DND-41 (cell line): Measurements from ENCODE around the gene PCNA.

Experiments used
- ATAC-seq: fragments of 200-7000 bp; cut with Tn5 transposase; 3 replicates; pipeline ENCODE4 v1.9.1; 2021; ENCODE audit warnings: low read depth; ENCODE audit not compliant: insufficient read depth
- DNase-seq: peaks from one replicate; pipeline ENCODE4 v3.0.0-alpha.2; 2020
- H2AFZ ChIP-seq: 2 replicates; pipeline ENCODE4 v1.6.0; 2012; ENCODE audit warnings: low read depth, low read length
- H3K27ac ChIP-seq: 2 replicates; pipeline ENCODE4 v1.5.1; 2012; ENCODE audit warnings: low read length, inconsistent platforms
- H3K27me3 ChIP-seq: fragments of 200-600 bp; sonication (generic); 2 replicates; pipeline ENCODE4 v1.6.0; 2012; ENCODE audit warnings: low read length, mild to moderate bottlenecking, inconsistent platforms; ENCODE audit not compliant: insufficient read depth, poor library complexity
- H3K36me3 ChIP-seq: 2 replicates; pipeline ENCODE4 v1.5.1; 2012; ENCODE audit warnings: low read length, inconsistent platforms; ENCODE audit not compliant: insufficient read depth
- H3K4me1 ChIP-seq: 2 replicates; pipeline ENCODE4 v1.5.1; 2012; ENCODE audit warnings: mild to moderate bottlenecking, low read length; ENCODE audit not compliant: insufficient read depth
- H3K4me2 ChIP-seq: 2 replicates; pipeline ENCODE4 v1.6.0; 2012; ENCODE audit warnings: mild to moderate bottlenecking, moderate library complexity, low read length, inconsistent platforms; ENCODE audit not compliant: insufficient read depth
- H3K4me3 ChIP-seq, 2 experiments: fragments of 200-600 bp in 1 of 2; shearing (Covaris generic) in 1 of 2; 2 replicates each; pipeline ENCODE4 v1.5.1; 2012 to 2016; ENCODE audit warnings: inconsistent platforms in 2 of 2, low read length in 2 of 2, mild to moderate bottlenecking in 2 of 2, low read depth in 1 of 2, moderate library complexity in 1 of 2
- H3K79me2 ChIP-seq: 2 replicates; pipeline ENCODE4 v1.6.0; 2012; ENCODE audit warnings: low read length, inconsistent platforms; ENCODE audit not compliant: insufficient read depth
- H3K9ac ChIP-seq: 2 replicates; pipeline ENCODE4 v1.6.0; 2012; ENCODE audit warnings: low read depth, mild to moderate bottlenecking, inconsistent platforms, low read length, moderate library complexity
- H3K9me3 ChIP-seq: 2 replicates; pipeline ENCODE4 v1.5.1; 2012; ENCODE audit warnings: low read length, moderate library complexity, mild to moderate bottlenecking, inconsistent platforms; ENCODE audit not compliant: insufficient read depth, severe bottlenecking
- H4K20me1 ChIP-seq: 2 replicates; pipeline ENCODE4 v1.6.0; 2012; ENCODE audit warnings: low read length; ENCODE audit not compliant: insufficient read depth
- EZH2 ChIP-seq: IDR thresholded peaks from 3 replicates; pipeline ENCODE4 v1.6.1; 2012; ENCODE audit warnings: borderline replicate concordance, low read depth, mild to moderate bottlenecking, moderate library complexity, low read length, inconsistent platforms; ENCODE audit not compliant: severe bottlenecking
- TF ChIP-seq, protein P1 (sequence below): IDR thresholded peaks from 2 replicates; pipeline ENCODE4 v1.5.1; 2012; ENCODE audit warnings: borderline replicate concordance, low read length, moderate library complexity, mild to moderate bottlenecking; ENCODE audit not compliant: poor library complexity, severe bottlenecking; ENCODE audit errors: extremely low read depth

The PCNA gene

DNA sequence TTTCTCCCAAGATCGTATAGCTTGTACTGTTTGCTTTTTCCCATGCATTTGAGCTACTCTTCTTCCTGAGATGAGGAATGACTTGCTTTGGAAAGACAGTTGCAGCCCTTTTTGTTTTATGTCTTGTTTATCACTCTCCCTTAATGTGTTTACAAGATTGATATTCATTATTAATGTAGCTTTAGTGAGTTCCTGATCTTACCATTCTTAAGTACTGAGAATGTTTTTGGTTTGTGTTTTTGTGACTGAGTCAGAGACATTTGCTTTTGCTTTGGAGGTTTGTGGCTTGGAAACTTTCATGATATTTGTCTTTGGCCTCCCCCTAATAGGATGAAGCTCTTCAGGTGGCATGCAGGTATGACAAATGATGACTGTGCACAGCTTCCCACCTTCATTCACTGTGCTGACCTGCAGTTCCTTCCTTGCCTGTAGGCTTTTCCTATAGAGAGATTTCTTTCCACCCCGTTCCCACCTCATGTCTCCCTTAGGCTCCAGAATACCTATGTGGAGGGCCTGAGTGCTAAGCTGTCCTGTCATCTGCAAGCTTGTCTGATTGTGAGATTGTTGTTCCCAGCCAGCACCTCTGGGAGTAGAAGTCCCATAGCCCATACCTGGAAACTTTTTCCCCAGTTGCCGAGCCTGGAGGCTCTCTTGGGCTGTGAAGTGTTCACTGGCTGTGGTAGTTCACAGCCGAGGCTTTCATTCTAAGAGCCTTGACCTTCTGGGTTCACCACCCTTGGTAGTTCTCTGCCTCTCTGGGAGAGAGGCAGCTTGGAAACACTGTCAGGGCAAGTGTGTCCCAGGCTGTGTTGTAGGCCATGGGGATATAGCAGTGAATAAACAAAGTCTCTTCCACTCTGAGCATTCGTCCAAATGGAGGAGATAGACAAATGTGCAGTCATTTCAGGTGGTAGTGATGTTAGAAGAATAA lies 34.1 kb upstream of the PCNA start:
- no peak overlapping the region for H3K27ac ChIP-seq
- peaks cover 99% of the 10 kb centered on the region for H3K79me2 ChIP-seq
- TF ChIP-seq, protein P1, sequence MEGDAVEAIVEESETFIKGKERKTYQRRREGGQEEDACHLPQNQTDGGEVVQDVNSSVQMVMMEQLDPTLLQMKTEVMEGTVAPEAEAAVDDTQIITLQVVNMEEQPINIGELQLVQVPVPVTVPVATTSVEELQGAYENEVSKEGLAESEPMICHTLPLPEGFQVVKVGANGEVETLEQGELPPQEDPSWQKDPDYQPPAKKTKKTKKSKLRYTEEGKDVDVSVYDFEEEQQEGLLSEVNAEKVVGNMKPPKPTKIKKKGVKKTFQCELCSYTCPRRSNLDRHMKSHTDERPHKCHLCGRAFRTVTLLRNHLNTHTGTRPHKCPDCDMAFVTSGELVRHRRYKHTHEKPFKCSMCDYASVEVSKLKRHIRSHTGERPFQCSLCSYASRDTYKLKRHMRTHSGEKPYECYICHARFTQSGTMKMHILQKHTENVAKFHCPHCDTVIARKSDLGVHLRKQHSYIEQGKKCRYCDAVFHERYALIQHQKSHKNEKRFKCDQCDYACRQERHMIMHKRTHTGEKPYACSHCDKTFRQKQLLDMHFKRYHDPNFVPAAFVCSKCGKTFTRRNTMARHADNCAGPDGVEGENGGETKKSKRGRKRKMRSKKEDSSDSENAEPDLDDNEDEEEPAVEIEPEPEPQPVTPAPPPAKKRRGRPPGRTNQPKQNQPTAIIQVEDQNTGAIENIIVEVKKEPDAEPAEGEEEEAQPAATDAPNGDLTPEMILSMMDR = no peak
- no peak for TF ChIP-seq EZH2
- no peaks in the 10 kb centered on the region for H3K27me3 ChIP-seq
- DNase-seq (no peak), ATAC-seq (no peak)
- H3K4me3 ChIP-seq = no peak overlapping the region
- no peak overlapping the region for H3K9ac ChIP-seq
- peaks cover 15% of the 10 kb centered on the region; the same call in 1 of the 2 replicates for H3K36me3 ChIP-seq
- H3K4me2 ChIP-seq = no peak overlapping the region
- H3K4me1 ChIP-seq = no peaks in the 10 kb centered on the region
- no peak overlapping the region for H2AFZ ChIP-seq
- peaks cover 68% of the 10 kb centered on the region for H4K20me1 ChIP-seq
- H3K9me3 ChIP-seq = no peaks in the 10 kb centered on the region

DNA sequence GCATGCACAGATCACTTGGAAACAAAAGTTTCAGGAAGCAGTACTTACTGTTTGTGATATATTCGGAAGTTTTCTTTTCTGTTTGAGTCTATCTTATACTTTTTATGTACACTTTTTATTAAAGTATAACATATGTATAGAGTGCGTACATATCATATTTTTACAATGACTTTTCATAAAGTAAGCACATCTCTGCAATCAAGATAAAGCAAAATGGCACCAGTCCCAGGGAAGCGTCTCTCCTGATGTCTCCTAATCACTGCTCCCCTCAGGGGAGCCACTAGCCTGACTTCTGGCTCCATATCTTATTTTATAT lies 33.4 kb upstream of the PCNA start:
- Histone ChIP-seq H4K20me1 (peaks cover 69% of the 10 kb centered on the region), H3K27ac (no peak overlapping the region), H3K27me3 (no peaks in the 10 kb centered on the region), H3K9me3 (no peaks in the 10 kb centered on the region), H3K4me2 (no peak overlapping the region), H3K4me1 (no peaks in the 10 kb centered on the region), H3K79me2 (peaks cover 99% of the 10 kb centered on the region), H3K36me3 (peaks cover 15% of the 10 kb centered on the region; the same call in 1 of the 2 replicates), H3K4me3 (no peak overlapping the region), H2AFZ (no peak overlapping the region), H3K9ac (no peak overlapping the region)
- no peak for TF ChIP-seq EZH2
- TF ChIP-seq, protein P1 = no peak
- DNase-seq (no peak), ATAC-seq (no peak)

DNA sequence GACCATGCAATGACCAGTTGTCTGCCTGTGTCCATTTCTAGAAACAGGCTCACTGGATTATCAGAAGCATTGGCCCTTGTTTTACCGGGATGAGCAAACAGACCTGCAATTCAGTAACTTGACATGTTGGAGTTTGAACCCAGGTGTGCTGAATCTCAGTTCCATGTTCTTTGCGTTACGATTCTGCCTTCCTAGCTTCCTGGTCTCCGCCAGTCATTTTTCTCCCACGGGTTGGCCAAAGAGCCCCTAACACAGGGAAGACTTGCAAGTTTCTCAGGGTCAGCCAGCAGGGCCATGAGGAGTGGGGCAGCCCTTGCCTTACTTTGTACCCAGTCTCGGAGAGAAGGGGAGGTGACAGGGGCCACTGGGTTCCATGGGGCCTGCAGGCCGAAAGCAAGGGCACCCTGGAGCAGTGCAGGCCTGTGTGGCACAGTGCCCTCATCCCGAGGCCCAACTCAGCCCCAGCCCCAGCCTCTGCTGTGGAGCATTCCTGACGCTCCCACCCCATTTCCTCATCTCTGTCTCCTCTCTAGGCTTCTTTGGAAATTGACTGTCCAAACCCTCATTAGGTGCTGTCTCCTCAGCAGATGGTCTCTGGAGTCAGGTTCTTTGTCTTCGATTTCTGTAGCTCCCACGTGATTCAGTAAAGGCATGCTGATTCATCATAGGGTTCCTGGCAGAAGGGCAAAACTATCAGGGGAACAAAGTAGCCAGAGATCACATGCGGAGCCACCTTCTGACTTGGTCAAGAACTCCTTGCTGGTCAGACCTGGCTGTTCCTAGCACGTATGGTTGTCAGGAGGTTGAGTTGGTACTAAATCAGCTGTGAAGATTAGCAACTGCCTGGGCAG lies 30.7 kb upstream of the PCNA start:
- Histone ChIP-seq H3K9me3 (no peaks in the 10 kb centered on the region), H3K79me2 (peaks cover 99% of the 10 kb centered on the region), H3K27me3 (no peaks in the 10 kb centered on the region), H3K27ac (no peak overlapping the region), H3K36me3 (peaks cover 15% of the 10 kb centered on the region; the same call in 1 of the 2 replicates), H3K9ac (no peak overlapping the region), H4K20me1 (peaks cover 65% of the 10 kb centered on the region), H2AFZ (no peak overlapping the region), H3K4me2 (no peak overlapping the region), H3K4me1 (peaks cover 4% of the 10 kb centered on the region), H3K4me3 (no peak overlapping the region)
- ATAC-seq = no peak
- TF ChIP-seq, protein P1 = no peak
- TF ChIP-seq EZH2 = no peak
- DNase-seq = no peak
